DMS153 (cell line): ENCODE measurements around the gene HCAR2.
"Not testable (repeated sequence)": the region's sequence is repeated elsewhere in the genome, so short reads cannot be mapped to it uniquely, and the experiment has no call there.

Experiments used
- DNase-seq: peaks from one replicate; lab custom pipeline; 2025; lab: John Stamatoyannopoulos, UW

HCAR2 gene

GRCh38 chr12:122665349-122665748 lies 37.8 kb downstream of the HCAR2 start:
- DNase-seq: no peak

GRCh38 chr12:122661938-122662337 lies 41.2 kb downstream of the HCAR2 start:
- no peak for DNase-seq

- DNase-seq: no peak
Observed at GRCh38 chr12:122661246-122661645, 41.9 kb downstream of the HCAR2 start.

DNA sequence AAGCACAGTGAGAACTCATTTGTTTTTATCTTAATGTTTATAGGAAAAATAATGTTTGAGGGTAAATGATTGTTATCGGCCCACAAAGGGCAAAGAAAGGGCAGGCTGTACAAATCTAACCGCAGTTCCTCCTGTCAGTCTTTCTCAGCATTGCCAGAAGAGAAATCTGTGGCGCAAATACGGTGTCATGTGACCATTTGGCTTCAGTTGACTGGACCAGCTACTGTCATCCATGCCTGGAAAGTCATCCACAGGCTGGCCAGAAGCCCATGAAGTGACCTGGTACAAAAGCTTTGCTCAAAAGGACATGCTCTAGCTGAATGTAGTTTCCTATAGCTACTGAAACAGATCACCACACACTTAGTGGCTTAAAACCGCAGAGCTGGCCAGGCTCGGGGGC lies 43.6 kb downstream of the HCAR2 start:
- no peak for DNase-seq

DNA sequence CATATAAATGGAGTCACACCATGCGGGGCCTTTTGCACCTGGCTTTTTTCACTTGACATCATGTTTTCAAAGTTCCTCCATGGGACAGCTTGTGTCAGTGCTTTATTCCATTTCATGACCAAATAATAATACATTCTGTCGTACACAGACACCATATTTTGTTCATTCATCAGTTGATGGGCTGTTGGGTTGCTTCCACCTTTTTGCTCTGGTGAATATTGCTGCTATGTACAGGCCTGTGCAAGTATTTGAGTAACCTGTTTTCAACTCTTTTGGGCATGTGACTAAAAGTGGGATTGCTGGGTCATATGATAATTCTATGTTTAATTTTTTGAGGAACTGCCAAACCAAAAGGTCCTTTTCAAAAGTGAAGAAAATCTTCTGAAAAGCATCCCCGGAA lies 46.9 kb downstream of the HCAR2 start:
- DNase-seq: no peak

DNA sequence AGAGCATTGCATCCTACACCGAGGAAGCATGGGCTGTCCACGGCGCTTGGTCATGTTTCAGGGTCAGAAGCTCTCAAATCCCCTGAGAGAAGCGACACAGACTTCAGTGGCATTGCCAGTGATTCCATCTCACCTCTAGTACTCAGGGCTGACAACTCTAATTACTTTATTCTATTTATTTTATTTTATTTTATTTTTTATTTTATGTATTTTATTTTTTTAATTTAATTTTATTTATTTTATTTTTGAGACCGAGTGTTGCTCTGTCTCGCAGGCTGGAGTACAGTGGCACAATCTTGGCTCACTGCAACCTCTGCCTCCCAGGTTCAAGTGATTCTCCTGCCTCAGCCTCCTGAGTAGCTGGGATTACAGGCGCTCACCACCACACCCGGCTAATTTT lies 49.9 kb downstream of the HCAR2 start:
- not testable (repeated sequence) for DNase-seq

GRCh38 chr12:122651520-122652224 lies 51.5 kb downstream of the HCAR2 start:
- no peak for DNase-seq
